ENCODE results near the gene IPPK.
"Not testable (repeated sequence)": the region's sequence is repeated elsewhere in the genome, so short reads cannot be mapped to it uniquely, and the experiment has no call there.

Gene IPPK

DNA sequence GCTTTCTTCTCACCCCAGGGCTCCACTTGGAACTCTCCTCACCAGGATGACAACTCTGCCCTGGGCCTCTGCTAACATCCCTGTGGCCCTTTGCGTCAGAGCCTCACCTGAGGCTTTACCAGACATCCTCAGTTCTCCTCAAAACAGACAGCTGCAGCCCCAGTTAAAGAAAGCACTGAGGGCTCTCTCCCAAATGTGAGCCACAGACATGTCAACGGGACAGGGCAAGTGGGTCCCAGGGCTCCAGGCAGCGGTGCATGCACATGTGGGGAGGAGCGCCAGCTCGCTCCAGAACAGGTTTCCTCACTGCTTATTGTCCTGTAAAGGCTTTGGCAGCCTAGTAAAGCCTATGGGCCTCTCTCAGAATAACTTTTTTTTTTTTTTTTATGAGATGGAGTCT, 37.3 kb downstream of the IPPK start:
- no peak overlapping the region for H3K27ac ChIP-seq (ENCODE audit: low read depth, low read length)

DNA sequence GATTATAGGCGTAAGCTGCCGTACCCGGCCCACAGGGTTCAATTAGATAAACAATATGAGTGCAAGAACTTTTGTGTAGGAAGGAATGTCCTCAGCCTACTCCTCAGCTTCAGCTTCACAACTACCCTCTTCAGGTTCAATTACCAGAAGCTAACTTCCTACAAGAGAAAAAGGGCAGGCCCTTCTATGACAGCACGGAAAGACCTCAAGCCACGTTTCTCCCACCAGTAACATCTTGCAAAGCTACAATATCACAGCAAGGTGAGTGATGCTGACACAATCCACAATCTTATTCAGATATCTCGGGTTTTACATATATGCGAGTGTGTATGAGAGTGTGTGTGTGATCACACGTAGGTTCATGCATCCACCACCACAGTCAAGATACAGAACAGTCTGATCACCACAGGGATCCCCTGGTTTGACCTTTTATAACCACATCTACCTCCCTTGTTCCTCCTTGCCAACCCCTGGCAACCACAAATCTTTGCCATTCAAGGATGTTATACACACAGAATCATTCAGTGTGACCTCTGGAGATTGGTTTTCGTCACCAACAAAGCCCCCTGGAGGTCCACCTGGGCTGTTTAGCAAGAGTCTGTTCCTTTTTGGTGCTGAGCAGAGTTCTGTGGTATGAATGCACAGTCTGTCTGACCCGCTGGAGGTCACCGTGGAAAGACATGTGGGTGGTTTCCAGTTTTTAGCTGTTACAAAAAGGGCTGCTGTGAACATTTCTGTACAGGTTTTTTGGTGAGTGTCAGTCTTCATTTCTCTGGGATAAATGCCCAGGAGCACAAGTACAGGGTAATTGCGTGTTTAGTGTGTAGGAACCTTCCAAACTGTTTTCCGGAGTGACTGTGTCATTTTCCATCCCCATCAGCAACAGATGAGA, 38.2 kb downstream of the IPPK start:
- no peak overlapping the region for H3K27ac ChIP-seq (ENCODE audit: low read depth, low read length)
- H3K36me3 ChIP-seq (ENCODE audit: control insufficient read depth in 1 of 2, insufficient read depth in 2 of 2, low read length in 2 of 2) = peaks cover 14 to 54% of the 10 kb centered on the region in 2 donors
- no peaks in the 10 kb centered on the region for H3K27me3 ChIP-seq (ENCODE audit: control insufficient read depth in 1 of 2, insufficient read depth in 2 of 2, low read length in 2 of 2)
- no peak overlapping the region for H3K4me3 ChIP-seq (ENCODE audit: low read depth in 1 of 2, low read length in 2 of 2)
- no peak overlapping the region for H3K9ac ChIP-seq (ENCODE audit: low read depth in 1 of 2, low read length in 2 of 2)
- H3K4me1 ChIP-seq (ENCODE audit: control insufficient read depth in 1 of 2, insufficient read depth in 2 of 2, low read length in 2 of 2) = peaks cover 0 to 3% of the 10 kb centered on the region in 2 donors
- H3K9me3 ChIP-seq (ENCODE audit: control insufficient read depth in 1 of 2, low read length in 2 of 2) = no peaks in the 10 kb centered on the region

More for the DNA sequence above, 37.3 kb downstream of the IPPK start:
- Histone ChIP-seq H3K9ac (ENCODE audit: low read depth in 1 of 2, low read length in 2 of 2) (no peak overlapping the region), H3K9me3 (ENCODE audit: control insufficient read depth in 1 of 2, low read length in 2 of 2) (no peaks in the 10 kb centered on the region), H3K4me3 (ENCODE audit: low read depth in 1 of 2, low read length in 2 of 2) (no peak overlapping the region), H3K27me3 (ENCODE audit: control insufficient read depth in 1 of 2, insufficient read depth in 2 of 2, low read length in 2 of 2) (no peaks in the 10 kb centered on the region), H3K4me1 (ENCODE audit: control insufficient read depth in 1 of 2, insufficient read depth in 2 of 2, low read length in 2 of 2) (peaks cover 0 to 3% of the 10 kb centered on the region in 2 donors), H3K36me3 (ENCODE audit: control insufficient read depth in 1 of 2, insufficient read depth in 2 of 2, low read length in 2 of 2) (peaks cover 20 to 64% of the 10 kb centered on the region in 2 donors)

DNA sequence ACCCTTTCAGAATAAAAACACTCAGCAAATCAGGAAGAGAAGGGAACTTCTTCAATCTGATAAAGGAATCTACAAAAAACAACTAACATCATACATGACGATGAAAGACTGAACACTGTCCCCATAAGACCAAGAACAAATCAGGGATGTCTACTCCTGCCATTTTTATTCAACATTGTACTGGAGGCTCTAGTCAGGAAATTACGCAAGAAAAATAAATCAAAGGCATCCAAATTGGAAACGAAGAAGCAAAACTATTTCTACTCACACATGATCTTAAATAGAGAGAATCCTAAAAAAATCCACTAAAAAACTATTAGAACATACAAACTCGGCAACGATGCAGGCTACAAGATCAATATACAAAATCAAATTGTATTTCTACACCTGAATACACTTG, 42.3 kb downstream of the IPPK start:
- Histone ChIP-seq H3K27me3 (ENCODE audit: control insufficient read depth in 1 of 2, insufficient read depth in 2 of 2, low read length in 2 of 2) (no peaks in the 10 kb centered on the region), H3K9ac (ENCODE audit: low read depth in 1 of 2, low read length in 2 of 2) (no peak overlapping the region), H3K4me3 (ENCODE audit: low read depth in 1 of 2, low read length in 2 of 2) (no peak overlapping the region), H3K9me3 (ENCODE audit: control insufficient read depth in 1 of 2, low read length in 2 of 2) (no peaks in the 10 kb centered on the region), H3K36me3 (ENCODE audit: control insufficient read depth in 1 of 2, insufficient read depth in 2 of 2, low read length in 2 of 2) (peaks cover 26 to 32% of the 10 kb centered on the region in 2 donors), H3K27ac (ENCODE audit: low read depth, low read length) (no peak overlapping the region), H3K4me1 (ENCODE audit: control insufficient read depth in 1 of 2, insufficient read depth in 2 of 2, low read length in 2 of 2) (no peaks in the 10 kb centered on the region)

DNA sequence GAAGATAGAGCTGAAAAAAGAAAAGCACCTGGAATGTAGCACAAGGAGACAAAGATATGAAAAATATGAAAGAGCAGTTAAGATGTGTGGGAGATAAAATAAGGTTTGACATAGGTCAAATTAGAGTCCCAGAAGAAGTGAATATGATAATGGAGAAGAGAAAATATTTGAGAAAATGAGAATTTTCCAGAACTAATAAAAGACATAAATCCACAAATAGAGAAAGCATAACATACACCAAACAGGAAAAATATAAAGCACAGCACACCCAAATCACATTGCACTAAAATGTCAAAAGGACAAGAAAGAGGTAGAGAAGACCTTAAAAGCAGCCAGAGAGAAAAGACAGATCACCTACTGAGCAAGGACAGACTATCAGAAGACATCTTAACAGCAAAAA, 43.4 kb downstream of the IPPK start:
- Histone ChIP-seq H3K4me3 (ENCODE audit: low read depth in 1 of 2, low read length in 2 of 2) (no peak overlapping the region), H3K36me3 (ENCODE audit: control insufficient read depth in 1 of 2, insufficient read depth in 2 of 2, low read length in 2 of 2) (peaks cover 20 to 21% of the 10 kb centered on the region in 2 donors), H3K4me1 (ENCODE audit: control insufficient read depth in 1 of 2, insufficient read depth in 2 of 2, low read length in 2 of 2) (no peaks in the 10 kb centered on the region), H3K9ac (ENCODE audit: low read depth in 1 of 2, low read length in 2 of 2) (no peak overlapping the region), H3K9me3 (ENCODE audit: control insufficient read depth in 1 of 2, low read length in 2 of 2) (no peaks in the 10 kb centered on the region), H3K27ac (ENCODE audit: low read depth, low read length) (no peak overlapping the region), H3K27me3 (ENCODE audit: control insufficient read depth in 1 of 2, insufficient read depth in 2 of 2, low read length in 2 of 2) (no peaks in the 10 kb centered on the region)

DNA sequence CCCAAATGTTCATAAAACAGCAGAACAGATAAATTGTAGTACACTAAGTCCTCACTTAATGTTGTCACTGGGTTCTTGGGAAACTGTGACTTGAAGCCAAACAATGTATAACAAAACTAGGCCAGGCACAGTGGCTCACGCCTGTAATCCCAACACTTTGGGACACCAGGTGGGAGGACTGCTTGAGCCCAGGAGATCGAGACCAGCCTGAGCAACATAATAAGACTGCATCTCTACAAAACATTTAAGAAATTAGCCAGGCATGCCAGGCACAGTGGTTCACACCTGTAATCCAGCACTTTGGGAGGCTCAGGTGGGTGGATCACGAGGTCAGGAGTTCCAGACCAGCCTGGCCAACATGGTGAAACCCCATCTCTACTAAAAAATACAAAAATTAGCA, 46.0 kb downstream of the IPPK start:
- not testable (repeated sequence) for H3K4me1 ChIP-seq (ENCODE audit: control insufficient read depth in 1 of 2, insufficient read depth in 2 of 2, low read length in 2 of 2); H3K4me3 ChIP-seq (ENCODE audit: low read depth in 1 of 2, low read length in 2 of 2); H3K27ac ChIP-seq (ENCODE audit: low read depth, low read length); H3K27me3 ChIP-seq (ENCODE audit: control insufficient read depth in 1 of 2, insufficient read depth in 2 of 2, low read length in 2 of 2); H3K9me3 ChIP-seq (ENCODE audit: control insufficient read depth in 1 of 2, low read length in 2 of 2); H3K9ac ChIP-seq (ENCODE audit: low read depth in 1 of 2, low read length in 2 of 2)
- peaks cover 20 to 34% of the 10 kb centered on the region in 2 donors for H3K36me3 ChIP-seq (ENCODE audit: control insufficient read depth in 1 of 2, insufficient read depth in 2 of 2, low read length in 2 of 2)

DNA sequence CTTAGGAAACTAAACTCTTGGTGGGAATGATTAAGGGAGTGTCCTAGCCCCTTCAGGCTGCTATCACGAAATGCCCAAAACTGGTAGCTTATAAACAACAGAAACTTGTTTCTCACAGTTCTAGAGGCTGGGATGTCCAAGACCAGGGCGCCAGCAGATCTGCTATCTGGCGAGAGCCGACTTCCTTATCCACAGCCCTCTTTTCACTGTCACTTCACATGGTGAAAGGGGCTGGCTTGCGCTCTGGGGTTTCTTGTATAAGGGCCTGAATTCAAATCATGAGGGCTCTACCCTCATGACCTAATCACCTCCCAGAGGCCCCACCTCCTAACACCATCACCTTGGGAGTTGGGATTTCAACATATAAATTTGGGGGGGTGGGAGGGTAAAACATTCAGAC, 49.1 kb downstream of the IPPK start:
- Histone ChIP-seq H3K36me3 (ENCODE audit: control insufficient read depth in 1 of 2, insufficient read depth in 2 of 2, low read length in 2 of 2) (peaks cover 22 to 52% of the 10 kb centered on the region in 2 donors), H3K9ac (ENCODE audit: low read depth in 1 of 2, low read length in 2 of 2) (no peak overlapping the region), H3K9me3 (ENCODE audit: control insufficient read depth in 1 of 2, low read length in 2 of 2) (no peaks in the 10 kb centered on the region), H3K27ac (ENCODE audit: low read depth, low read length) (no peak overlapping the region), H3K4me3 (ENCODE audit: low read depth in 1 of 2, low read length in 2 of 2) (no peak overlapping the region), H3K27me3 (ENCODE audit: control insufficient read depth in 1 of 2, insufficient read depth in 2 of 2, low read length in 2 of 2) (no peaks in the 10 kb centered on the region), H3K4me1 (ENCODE audit: control insufficient read depth in 1 of 2, insufficient read depth in 2 of 2, low read length in 2 of 2) (peaks cover 0 to 8% of the 10 kb centered on the region in 2 donors)

DNA sequence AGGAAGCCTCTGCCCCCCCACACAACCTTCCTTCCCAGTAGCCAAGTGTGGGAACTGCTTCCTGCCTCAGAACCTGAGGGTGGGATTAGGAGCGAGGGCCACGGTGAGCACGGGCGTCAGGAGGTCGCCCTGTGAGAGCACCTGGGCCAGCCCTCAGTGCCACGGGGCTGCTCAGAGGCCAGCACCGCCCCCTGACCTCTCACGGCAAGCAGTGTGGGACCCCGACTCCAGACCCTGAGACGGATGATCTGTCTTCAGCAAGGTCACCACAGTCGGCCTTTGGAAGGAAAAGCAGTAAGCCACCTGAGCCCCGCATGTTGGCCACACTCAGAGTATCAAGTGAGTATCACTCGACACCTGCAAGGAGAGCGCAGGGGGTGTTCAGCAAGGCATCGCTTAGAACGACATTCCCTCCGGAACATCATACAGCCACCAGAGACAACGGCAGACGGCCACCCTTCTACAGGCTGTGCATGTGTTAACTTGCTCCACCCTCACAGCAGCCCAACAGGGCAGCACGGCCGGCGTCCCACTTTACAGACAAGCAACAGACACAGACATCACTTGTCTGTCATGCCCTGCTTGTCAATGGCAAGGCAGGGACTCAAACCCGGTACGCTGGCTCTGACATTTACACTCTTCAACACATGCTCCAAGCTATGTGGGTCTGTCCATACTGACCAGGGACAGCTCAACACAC, 50.2 kb downstream of the IPPK start:
- H3K4me1 ChIP-seq (ENCODE audit: control insufficient read depth in 1 of 2, insufficient read depth in 2 of 2, low read length in 2 of 2) = peaks cover 0 to 8% of the 10 kb centered on the region in 2 donors
- no peaks in the 10 kb centered on the region for H3K27me3 ChIP-seq (ENCODE audit: control insufficient read depth in 1 of 2, insufficient read depth in 2 of 2, low read length in 2 of 2)
- no peak overlapping the region for H3K9ac ChIP-seq (ENCODE audit: low read depth in 1 of 2, low read length in 2 of 2)
- H3K27ac ChIP-seq (ENCODE audit: low read depth, low read length) = no peak overlapping the region
- peaks cover 15 to 52% of the 10 kb centered on the region in 2 donors for H3K36me3 ChIP-seq (ENCODE audit: control insufficient read depth in 1 of 2, insufficient read depth in 2 of 2, low read length in 2 of 2)
- H3K9me3 ChIP-seq (ENCODE audit: control insufficient read depth in 1 of 2, low read length in 2 of 2) = no peaks in the 10 kb centered on the region
- H3K4me3 ChIP-seq (ENCODE audit: low read depth in 1 of 2, low read length in 2 of 2) = no peak overlapping the region

DNA sequence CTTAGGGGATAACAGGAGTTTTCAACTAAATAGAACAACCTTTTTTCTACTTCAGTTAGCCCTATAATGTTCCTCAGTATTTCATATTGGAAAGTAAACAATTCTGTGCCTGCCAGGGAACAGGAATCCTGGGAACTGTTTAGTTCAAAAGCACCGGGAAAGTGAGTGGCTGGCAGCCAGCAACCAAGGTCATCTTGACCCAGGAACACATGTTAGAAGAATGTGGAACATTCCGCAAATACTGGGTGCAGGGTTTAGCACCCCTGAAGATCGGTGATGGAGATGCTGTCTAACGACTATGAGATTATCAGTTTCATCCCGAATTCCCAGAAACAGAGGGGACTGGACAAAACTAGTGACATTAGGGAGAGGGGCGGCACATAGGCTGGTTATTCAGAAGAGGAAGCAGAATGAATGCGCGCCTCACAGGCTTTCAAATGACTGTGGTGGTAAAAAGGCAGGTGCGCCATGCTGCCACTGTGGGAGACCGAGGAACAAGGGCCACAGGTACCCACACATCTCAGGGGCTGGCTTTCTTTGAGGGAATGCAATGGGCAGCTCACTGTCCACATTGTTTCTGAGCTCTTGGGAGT, 51.2 kb downstream of the IPPK start:
- Histone ChIP-seq H3K9ac (ENCODE audit: low read depth in 1 of 2, low read length in 2 of 2) (no peak overlapping the region), H3K27me3 (ENCODE audit: control insufficient read depth in 1 of 2, insufficient read depth in 2 of 2, low read length in 2 of 2) (no peaks in the 10 kb centered on the region), H3K4me1 (ENCODE audit: control insufficient read depth in 1 of 2, insufficient read depth in 2 of 2, low read length in 2 of 2) (peaks cover 0 to 8% of the 10 kb centered on the region in 2 donors), H3K36me3 (ENCODE audit: control insufficient read depth in 1 of 2, insufficient read depth in 2 of 2, low read length in 2 of 2) (peaks cover 14 to 54% of the 10 kb centered on the region in 2 donors), H3K27ac (ENCODE audit: low read depth, low read length) (no peak overlapping the region), H3K4me3 (ENCODE audit: low read depth in 1 of 2, low read length in 2 of 2) (no peak overlapping the region), H3K9me3 (ENCODE audit: control insufficient read depth in 1 of 2, low read length in 2 of 2) (no peaks in the 10 kb centered on the region)

DNA sequence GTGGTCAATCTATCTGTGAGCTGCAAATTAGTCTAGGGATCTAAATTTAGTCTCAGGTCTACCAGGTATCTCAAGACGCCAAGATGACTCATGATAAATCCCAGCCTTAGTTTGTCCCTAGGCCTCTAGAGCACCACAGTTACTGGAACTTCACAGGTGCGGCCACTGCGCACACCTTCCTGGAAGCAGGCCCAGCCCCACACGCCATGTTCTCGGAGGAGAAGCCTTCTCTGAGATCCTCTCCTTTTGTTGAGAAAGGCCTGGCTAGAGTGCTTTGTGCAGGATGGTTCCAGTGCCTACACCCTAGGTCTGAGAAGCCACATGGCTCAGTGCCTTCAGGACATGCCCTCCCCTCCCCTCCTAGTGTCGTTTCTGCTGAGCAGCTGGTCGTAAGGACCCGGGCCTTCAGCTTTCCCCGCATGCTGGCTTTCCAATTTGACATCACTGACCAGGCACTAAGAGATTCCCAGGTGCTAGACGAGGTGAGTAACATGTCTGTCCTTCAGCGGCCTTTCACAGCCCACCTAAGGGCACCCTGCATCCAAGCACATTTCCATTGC, 51.9 kb downstream of the IPPK start:
- Histone ChIP-seq H3K36me3 (ENCODE audit: control insufficient read depth in 1 of 2, insufficient read depth in 2 of 2, low read length in 2 of 2) (peaks cover 18 to 59% of the 10 kb centered on the region in 2 donors), H3K4me1 (ENCODE audit: control insufficient read depth in 1 of 2, insufficient read depth in 2 of 2, low read length in 2 of 2) (peaks cover 0 to 8% of the 10 kb centered on the region in 2 donors), H3K9ac (ENCODE audit: low read depth in 1 of 2, low read length in 2 of 2) (no peak overlapping the region), H3K4me3 (ENCODE audit: low read depth in 1 of 2, low read length in 2 of 2) (no peak overlapping the region), H3K27me3 (ENCODE audit: control insufficient read depth in 1 of 2, insufficient read depth in 2 of 2, low read length in 2 of 2) (no peaks in the 10 kb centered on the region), H3K9me3 (ENCODE audit: control insufficient read depth in 1 of 2, low read length in 2 of 2) (no peaks in the 10 kb centered on the region), H3K27ac (ENCODE audit: low read depth, low read length) (no peak overlapping the region)

Measured in duodenal mucosa (tissue), 2 donors.